T47D (cell line): ENCODE data around the gene SEMA4D.

Experiments
- DNase-seq, 2 experiments: peaks; one replicate each; pipeline versions ENCODE4 v3.0.0 to v3.0.0-alpha.2; 2011 to 2012; ENCODE audit warnings: low read depth in 1 of 2, low spot score in 1 of 2
- JUND ChIP-seq: IDR thresholded peaks from 2 replicates; pipeline ENCODE4 v1.6.1; 2012; ENCODE audit warnings: low read depth
- in situ Hi-C: cut with HindIII; loops from 2 replicates; pipeline ENCODE4 v1.10.0; 2016; ENCODE audit warnings: low sequenced_read_pairs, low pct_unique_long_range_greater_than_20kb

The SEMA4D gene

DNA sequence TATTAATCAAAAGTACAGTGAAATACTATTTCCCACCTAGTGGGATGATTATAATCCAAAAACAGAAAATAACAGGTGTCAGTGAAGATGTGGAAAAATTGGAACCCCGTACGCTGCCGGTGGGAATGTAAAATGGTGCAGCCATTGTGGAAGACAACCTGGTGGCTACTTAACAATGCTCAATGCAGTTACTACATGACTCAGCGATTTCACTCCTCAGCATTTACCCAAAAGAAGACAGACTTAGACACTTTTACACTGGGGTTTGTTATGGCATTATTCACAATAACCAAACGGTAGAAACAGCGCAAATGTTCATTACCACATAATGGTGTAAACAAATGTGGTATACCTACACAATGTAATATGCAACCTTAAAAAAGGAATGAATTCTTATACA is 155.7 kb downstream of the SEMA4D start:
- no peak for TF ChIP-seq JUND
- in situ Hi-C loops, result no loop called here
- no peak for DNase-seq

GRCh38 chr9:89340332-89340731 is 157.6 kb downstream of the SEMA4D start:
- DNase-seq, result no peak
- in situ Hi-C loops, result no loop called here
- no peak for TF ChIP-seq JUND

GRCh38 chr9:89339807-89340206 is 158.1 kb downstream of the SEMA4D start:
- no peak for TF ChIP-seq JUND
- DNase-seq, result no peak
- in situ Hi-C loops, result no loop called here

DNA sequence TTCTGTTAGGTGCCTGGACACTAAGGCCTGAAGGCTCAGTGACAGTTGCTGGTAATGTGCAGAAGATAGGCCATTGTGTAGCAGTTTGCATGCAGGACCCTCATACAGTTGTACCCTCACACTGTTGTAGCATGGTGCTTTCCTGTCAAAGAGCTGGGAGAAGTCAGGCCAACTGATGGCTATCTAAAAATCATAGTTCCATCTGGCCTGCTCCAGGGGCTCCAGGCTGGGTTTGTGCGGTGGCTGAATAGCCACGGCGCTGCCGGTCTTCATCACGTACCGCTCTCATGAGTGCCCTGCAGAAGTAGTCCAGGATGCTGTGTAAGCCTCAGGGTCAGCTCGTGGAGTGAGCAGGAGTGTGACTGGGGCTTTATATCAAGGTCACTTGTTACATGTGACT is 167.4 kb downstream of the SEMA4D start:
- in situ Hi-C loops, result no loop called here
- TF ChIP-seq JUND, result no peak
- no peak for DNase-seq

DNA sequence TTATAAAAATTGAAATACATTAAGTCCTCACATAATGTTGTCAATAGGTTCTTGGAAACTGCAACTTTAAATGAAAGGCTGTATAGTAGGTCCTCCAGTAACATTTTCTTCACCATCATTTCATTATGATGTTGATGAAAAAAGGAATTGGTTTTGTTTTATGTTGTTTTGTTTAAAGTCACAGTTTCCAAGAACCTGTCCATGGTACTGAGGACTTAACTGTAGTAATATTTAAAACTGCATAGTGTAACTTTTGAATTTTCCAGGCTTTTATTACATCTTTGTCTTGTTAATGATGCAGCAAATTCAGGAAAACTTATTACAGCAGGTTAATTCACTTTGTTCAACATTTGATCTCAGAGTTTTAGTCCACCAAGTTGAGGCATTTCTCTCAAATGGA is 168.0 kb downstream of the SEMA4D start:
- DNase-seq, result no peak
- in situ Hi-C loops, result no loop called here
- no peak for TF ChIP-seq JUND

DNA sequence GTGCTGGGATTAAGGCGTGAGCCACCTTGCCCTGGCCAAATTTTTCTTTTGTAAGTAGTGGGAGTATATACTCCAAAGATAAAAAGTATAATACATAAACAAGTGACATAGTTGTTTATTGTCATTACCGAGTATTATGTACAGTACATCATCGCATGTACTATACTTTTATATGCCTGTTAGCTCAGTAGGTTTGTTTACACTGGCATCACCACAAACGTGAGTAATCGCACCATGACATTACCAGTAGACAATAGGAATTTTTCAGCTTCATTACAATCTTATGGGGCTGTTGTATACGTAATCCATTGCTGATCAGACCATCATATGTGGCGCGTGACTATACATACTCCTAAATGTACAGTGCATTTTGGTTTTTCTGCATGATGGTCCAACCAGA is 169.8 kb downstream of the SEMA4D start:
- in situ Hi-C loops, result no loop called here
- no peak for DNase-seq
- no peak for TF ChIP-seq JUND

- no peak for TF ChIP-seq JUND
- in situ Hi-C loops, result no loop called here
- no peak for DNase-seq
These were observed 172.2 kb downstream of the SEMA4D start for GRCh38 chr9:89325733-89326132.

DNA sequence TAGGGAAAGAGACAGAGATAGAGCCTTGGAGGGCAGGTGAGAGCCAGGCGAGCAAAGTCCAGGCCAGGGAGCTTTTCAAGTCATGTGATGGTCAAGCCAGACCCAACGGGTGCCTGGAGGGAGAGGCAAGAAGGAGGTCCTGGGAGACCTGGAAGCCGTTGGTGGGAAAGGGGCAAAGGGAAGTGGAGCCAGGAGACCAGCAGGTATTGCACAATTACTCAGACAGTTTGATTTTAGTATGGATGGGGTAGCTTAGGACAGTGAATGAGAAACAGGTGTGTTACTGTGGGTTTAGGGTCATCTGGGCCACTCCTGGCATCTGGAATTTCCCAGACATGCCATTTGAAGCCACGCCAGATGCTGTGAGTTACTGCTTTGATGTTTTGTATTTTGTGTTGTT is 174.5 kb downstream of the SEMA4D start:
- in situ Hi-C loops, result no loop called here
- no peak for TF ChIP-seq JUND
- no peak for DNase-seq

GRCh38 chr9:89319015-89319905 is 178.7 kb downstream of the SEMA4D start:
- no peak for DNase-seq
- TF ChIP-seq JUND, result no peak

GRCh38 chr9:89318123-89319014 is 179.5 kb downstream of the SEMA4D start, which contains the start of gene SECISBP2:
TSS of gene SECISBP2 (plus strand) at chr9:89318500. CDS start at chr9:89318577, 77 bp downstream.
- no peak for TF ChIP-seq JUND
- DNase-seq, result peak; percentile 79 to 98
- in situ Hi-C loops, result no loop called here

More at GRCh38 chr9:89319015-89319905, 178.7 kb downstream of the SEMA4D start:
- in situ Hi-C loops, result no loop called here

DNA sequence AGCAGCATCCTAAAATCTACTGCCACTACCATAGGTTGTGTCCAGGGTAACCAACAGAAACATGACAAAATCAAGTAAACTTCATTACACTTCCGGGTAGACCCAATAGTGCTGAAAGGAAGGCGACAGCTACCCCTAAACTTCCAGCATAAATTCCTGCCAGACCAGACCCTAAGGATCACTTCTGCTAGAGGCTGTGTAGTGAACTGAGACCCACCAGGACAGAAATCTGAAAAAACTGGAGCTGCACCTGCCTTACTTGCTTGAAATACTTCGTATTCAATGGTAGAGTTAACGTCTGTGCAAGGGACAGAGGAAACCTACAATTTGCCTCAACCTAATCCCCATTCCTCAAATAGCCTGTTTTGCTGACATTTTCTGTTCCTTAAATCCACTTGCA is 180.6 kb downstream of the SEMA4D start:
- no peak for DNase-seq
- no peak for TF ChIP-seq JUND
- in situ Hi-C loops, result no loop called here

DNA sequence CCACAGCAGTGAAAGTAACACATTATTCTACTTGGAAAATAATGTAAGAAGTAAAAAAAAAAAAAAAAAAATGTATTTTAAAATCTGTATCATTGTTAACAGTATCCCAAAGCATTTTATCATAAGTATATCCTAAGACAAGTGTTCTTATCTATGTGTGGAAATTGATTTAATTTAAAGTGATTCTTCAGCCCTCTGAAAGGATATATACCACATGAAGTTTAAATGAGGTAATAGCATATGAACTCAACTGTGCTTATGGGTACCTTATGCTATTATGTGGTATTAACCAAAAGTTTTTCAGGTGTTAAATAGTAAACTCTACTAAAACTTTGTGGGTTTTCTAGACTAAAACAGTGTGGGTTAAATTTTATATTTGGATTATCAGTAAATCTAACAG is 182.4 kb downstream of the SEMA4D start:
- TF ChIP-seq JUND, result no peak
- in situ Hi-C loops, result no loop called here
- DNase-seq, result no peak

DNA sequence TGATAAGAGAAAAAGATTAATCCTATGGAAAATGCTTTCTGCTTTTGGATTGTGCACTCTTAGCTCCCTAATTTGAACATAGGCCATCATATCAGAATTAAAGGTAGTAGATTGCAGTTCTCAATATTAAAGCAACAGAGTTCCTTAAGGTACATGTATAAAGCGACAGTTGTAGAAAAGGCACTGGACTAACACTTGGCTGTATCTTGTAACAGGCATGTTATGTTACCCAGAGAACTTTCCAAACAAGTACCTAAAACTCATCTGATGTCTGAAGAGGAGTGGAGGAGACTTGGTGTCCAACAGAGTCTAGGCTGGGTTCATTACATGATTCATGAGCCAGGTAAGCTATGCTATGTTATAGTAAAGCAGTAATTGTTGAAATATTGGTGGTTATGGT is 183.0 kb downstream of the SEMA4D start:
- in situ Hi-C loops, result no loop called here
- DNase-seq, result no peak
- no peak for TF ChIP-seq JUND
